Keratinocyte (primary cell): ENCODE results near the gene RHOF.

Experiments used
- CTCF ChIP-seq, 3 experiments: IDR thresholded peaks in 1 of 3; conservative IDR thresholded peaks in 1 of 3; optimal IDR thresholded peaks in 1 of 3; 2 replicates in 2 of 3; 3 replicates in 1 of 3; pipeline versions ENCODE3 to v1.5.1; 2011; ENCODE audit warnings: low read length in 3 of 3, mild to moderate bottlenecking in 3 of 3, moderate library complexity in 2 of 3, control low read depth in 1 of 3, inconsistent platforms in 1 of 3; ENCODE audit not compliant: insufficient read depth in 2 of 3; ENCODE audit errors: extremely low read depth in 1 of 3
- EZH2 ChIP-seq: IDR thresholded peaks from one replicate; pipeline ENCODE4 v1.6.1; 2012; ENCODE audit warnings: inconsistent platforms, mild to moderate bottlenecking, low read length, moderate library complexity

GRCh38 chr12:121798787-121799155 is 5.3 kb upstream of the RHOF start:
- TF ChIP-seq EZH2: no peak
- no peak for TF ChIP-seq CTCF (optimal IDR thresholded peaks at IDR 0.05 in 1 of 3, IDR thresholded peaks at IDR 0.05 in 1 of 3, conservative IDR thresholded peaks at IDR 0.05 in 1 of 3; ENCODE audit: extremely low read depth in 1 of 3, insufficient read depth in 2 of 3, low read length in 3 of 3)
